Sigmoid colon (tissue), 4 donors: ENCODE data around the gene C1GALT1.

Experiments
- POLR2A ChIP-seq, 2 donors: fragments of 450-650 bp; IDR thresholded peaks; one replicate each; pipeline ENCODE4 v1.6.1; 2016; ENCODE audit warnings: antibody characterized with exemption in 2 of 2, mild to moderate bottlenecking in 2 of 2, moderate library complexity in 2 of 2
- POLR2AphosphoS5 ChIP-seq, 4 donors: sonication (generic); formaldehyde crosslinking; IDR thresholded peaks; one replicate each; pipeline ENCODE4 v1.6.1; 2017; ENCODE audit warnings: antibody characterized with exemption in 4 of 4
- TF ChIP-seq, protein P1 (sequence below), 4 experiments: fragments of 450-650 bp in 3 of 4; fragments of 200-600 bp in 1 of 4; IDR thresholded peaks; one replicate each; pipeline ENCODE4 v1.5.1; 2016 to 2019; ENCODE audit warnings: antibody characterized with exemption in 4 of 4, mild to moderate bottlenecking in 3 of 4, moderate library complexity in 2 of 4

- TF ChIP-seq, protein P1, sequence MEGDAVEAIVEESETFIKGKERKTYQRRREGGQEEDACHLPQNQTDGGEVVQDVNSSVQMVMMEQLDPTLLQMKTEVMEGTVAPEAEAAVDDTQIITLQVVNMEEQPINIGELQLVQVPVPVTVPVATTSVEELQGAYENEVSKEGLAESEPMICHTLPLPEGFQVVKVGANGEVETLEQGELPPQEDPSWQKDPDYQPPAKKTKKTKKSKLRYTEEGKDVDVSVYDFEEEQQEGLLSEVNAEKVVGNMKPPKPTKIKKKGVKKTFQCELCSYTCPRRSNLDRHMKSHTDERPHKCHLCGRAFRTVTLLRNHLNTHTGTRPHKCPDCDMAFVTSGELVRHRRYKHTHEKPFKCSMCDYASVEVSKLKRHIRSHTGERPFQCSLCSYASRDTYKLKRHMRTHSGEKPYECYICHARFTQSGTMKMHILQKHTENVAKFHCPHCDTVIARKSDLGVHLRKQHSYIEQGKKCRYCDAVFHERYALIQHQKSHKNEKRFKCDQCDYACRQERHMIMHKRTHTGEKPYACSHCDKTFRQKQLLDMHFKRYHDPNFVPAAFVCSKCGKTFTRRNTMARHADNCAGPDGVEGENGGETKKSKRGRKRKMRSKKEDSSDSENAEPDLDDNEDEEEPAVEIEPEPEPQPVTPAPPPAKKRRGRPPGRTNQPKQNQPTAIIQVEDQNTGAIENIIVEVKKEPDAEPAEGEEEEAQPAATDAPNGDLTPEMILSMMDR (IDR thresholded peaks at IDR 0.05) = no peak
- TF ChIP-seq POLR2A (IDR thresholded peaks at IDR 0.05) (no peak), POLR2AphosphoS5 (IDR thresholded peaks at IDR 0.05) (no peak)
Measured at GRCh38 chr7:7152315-7152714, 30.0 kb upstream of the C1GALT1 start.
